T-helper 22 cell (primary cell): ENCODE results near the gene AQP2.
"Not testable (repeated sequence)": the region's sequence is repeated elsewhere in the genome, so short reads cannot be mapped to it uniquely, and the experiment has no call there.

ENCODE experiments used
- DNase-seq: peaks from one replicate; pipeline ENCODE4 v3.0.0-alpha.2; 2020; ENCODE audit warnings: low read depth

The AQP2 gene

DNA sequence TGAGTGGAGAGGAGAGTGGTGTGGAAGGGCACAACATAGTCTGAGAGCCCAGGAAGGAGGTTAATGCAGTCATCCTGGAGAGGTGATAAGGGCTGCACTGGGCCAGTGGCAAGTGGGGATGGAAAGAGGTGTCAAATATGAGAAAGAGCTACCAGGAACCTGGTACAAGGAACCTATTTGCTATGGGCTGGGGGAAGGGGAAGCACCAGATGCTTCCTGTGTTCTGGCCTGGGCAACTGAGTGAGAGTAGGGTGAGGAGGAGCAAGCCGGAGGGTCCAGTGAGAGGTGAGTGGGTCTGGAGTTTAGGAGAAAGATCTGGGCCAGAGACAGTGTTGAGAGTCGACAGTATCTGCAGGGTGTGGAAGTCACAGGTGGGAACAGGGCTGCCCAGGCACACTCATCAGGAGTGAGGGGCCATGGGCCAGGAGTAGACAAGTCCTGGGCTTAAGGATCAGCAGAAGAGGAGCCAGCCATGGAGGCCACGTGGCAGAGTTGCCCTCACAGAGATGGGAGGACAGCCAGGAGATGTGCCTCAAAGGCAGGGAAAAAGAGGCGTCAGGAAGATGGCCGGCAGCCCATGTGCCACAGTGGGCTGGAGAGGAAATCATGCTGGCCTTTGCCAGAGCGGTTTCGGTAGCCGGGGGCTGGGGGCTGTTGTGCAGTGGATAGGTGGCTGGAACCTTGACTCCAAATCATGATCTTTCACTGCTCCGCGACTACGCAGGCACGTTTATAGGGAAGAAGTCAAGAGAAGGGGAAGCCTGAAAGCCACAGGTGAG is 19.3 kb downstream of the AQP2 start:
- no peak for DNase-seq

DNA sequence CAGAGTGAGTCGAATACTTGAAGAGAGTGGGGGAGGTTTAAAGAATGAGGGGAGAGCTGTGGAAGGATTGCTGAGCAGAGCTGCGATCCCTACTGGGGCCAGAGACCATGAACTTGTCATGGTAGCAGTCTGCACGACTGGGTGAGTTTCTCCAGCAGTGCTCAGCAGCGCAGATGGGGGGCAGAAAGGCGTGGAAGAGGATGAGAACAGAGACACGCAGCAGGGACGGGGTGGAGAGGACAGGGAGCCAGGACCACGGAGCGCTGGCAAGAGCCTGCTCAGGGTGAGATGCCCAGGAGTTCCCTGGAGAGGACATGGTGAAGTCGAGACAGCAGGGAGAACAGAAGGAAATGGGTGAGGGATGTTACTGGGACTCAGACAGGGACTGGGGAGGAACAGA is 20.1 kb downstream of the AQP2 start:
- no peak for DNase-seq

DNA sequence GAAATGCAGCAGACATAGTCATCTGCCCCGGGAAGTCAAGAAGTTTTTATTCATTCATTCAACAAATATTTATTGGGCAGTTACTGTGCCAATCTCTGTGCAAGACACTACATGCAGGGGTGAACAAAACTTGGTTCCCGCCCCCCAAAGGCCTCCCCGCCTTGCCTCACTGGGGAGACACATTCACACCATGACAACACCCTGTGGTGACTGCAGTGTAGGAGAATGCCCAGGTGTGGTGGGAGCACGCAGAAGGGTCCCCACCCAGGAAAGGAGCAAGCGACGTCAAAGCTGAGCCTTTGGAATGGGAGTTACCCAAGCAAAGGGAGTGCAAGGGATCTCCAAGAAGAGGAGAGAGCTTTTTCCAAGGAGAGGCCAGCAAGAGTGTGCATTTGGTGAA is 20.6 kb downstream of the AQP2 start:
- DNase-seq = no peak

DNA sequence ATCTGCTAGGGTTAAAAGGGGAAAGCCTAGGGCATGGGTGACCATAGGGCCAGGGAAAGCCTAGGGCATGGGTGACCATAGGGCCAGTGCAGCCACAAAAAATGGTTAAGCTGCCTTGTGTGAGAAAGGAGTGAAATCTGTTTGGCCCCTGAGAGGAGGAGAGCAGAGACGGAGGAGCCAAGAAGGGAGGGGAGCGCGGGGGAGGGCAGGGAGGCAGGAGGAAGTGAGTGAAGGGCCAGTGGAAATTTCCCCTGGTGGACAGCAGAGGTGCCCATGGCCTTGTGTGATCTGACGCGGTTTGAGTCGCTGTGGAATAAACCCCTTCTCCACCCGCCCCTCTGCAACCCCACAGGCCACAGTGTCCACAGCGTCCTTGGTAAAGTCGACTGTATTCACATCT is 21.6 kb downstream of the AQP2 start:
- DNase-seq = no peak

DNA sequence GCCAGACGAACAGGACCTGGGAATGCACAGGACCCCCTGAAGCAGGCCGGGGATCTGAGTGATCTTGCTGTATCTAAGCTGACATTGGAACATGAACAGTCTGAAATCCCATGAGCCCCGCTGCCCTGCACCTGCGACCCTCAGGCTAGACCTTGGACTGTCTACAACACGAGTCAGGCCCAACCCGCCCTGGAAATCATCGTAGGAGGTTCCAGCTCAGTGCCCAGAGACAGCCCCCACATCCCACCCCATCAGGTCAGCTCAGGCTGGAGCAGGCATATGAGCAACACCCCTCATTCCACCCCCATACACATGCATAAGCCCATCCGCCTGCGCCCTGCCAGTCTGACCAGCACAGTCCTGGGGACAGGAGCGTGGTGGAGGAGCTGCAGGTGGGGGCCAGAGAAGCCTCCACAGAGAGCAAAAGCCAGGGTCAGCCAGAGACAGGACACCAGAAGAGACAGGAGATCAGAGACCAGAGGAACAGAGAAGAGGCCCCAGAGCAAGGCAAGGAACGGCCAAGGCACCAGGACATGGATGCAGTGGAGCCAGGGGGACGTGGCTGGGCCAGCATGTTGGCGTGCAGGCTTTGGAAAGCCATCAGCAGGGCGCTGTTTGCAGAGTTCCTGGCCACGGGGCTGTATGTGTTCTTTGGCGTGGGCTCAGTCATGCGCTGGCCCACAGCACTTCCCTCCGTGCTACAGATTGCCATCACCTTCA is 22.3 kb downstream of the AQP2 start, which contains the start of gene AQP6:
TSS of gene AQP6 (plus strand) at position 307 of the 720 bp plus-strand sequence. CDS start at position 534, 227 bp downstream.
- no peak for DNase-seq

DNA sequence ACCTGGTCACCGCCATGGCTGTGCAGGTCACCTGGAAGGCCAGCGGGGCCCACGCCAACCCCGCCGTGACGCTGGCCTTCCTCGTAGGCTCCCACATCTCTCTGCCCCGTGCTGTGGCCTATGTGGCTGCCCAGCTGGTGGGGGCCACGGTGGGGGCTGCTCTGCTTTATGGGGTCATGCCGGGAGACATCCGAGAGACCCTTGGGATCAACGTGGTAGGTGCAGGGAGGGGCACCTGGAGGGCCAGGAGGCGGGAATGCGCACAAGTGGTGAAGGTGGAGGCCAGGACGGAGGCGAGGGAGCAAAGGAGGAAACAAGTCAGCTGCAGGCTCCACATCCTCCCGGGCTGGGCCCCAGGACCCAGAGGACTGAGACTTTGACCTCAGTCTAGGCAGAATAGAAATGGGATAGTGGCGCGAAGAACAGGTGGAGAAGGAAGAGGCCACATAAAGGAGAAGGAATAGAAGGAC is 22.9 kb downstream of the AQP2 start:
- no peak for DNase-seq

DNA sequence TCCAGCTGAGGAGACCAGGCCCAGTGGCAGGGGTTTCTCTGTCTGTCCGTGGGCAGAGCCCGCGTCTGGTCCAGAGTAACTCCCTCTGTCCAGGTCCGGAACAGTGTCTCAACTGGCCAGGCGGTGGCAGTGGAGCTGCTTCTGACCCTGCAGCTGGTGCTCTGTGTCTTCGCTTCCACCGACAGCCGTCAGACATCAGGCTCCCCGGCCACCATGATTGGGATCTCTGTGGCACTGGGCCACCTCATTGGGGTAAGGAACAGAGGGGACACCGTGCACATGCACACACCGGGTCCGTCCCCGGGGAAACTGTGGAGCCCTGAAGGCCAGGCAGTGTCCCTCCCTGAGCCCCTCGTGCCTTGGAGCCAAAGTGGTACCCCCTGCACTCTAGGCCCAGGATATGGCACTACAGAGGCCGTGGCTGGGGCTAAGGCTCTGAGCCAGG is 23.7 kb downstream of the AQP2 start:
- no peak for DNase-seq

GRCh38 chr12:49974677-49975317 is 24.3 kb downstream of the AQP2 start:
- DNase-seq = no peak

- no peak for DNase-seq
Observed at GRCh38 chr12:49975318-49975761, 24.8 kb downstream of the AQP2 start.

- no peak for DNase-seq
Observed at GRCh38 chr12:49976557-49976956, 26.0 kb downstream of the AQP2 start.

- no peak for DNase-seq
Observed at GRCh38 chr12:49978125-49978524, 27.6 kb downstream of the AQP2 start.

DNA sequence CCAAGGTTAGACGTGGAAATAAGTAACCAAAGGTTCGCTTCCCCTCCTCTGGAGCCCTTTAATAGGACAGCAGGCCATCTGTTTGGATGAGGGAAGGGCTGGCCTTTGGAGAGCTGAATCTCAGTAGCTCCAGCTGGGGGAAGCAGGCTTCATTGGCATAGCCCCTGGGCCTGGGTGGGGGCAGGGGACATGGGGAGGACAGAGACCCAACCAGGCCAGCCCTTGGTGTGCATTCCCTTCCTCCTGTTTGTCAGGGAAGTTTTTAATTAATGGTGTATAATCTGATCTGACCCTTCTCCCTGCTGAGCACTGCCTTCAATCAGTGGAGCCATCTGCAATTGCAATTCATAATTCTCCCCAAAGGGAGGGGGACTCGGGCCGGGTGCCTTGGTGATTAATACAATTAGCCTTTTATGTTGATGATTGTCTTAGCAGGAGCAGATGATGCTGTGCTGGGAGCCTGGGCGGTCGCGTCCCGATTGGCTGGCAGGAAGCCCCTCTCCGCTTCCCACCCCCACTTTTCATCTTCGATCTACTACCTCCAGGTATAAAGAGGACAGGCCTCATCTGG is 28.6 kb downstream of the AQP2 start:
- no peak for DNase-seq

DNA sequence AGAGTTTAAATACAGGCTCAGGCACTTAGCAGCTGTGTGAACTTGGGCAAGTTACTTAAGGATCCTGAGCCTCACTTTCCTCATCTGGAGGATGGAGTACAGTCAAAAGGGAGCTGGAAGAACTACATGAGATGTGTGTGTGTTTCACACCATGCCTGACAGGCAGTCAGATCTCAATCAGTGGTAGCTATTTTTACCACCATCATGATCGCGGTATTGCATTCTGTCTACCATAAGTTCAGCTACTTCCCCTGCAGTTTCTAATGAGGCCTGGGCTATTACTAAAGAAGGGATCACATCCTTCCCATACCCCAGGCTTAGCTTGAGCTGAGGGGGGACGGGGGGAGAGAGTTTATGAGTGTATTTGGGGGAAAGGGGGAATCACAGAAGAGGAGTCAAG is 29.3 kb downstream of the AQP2 start:
- DNase-seq = no peak

DNA sequence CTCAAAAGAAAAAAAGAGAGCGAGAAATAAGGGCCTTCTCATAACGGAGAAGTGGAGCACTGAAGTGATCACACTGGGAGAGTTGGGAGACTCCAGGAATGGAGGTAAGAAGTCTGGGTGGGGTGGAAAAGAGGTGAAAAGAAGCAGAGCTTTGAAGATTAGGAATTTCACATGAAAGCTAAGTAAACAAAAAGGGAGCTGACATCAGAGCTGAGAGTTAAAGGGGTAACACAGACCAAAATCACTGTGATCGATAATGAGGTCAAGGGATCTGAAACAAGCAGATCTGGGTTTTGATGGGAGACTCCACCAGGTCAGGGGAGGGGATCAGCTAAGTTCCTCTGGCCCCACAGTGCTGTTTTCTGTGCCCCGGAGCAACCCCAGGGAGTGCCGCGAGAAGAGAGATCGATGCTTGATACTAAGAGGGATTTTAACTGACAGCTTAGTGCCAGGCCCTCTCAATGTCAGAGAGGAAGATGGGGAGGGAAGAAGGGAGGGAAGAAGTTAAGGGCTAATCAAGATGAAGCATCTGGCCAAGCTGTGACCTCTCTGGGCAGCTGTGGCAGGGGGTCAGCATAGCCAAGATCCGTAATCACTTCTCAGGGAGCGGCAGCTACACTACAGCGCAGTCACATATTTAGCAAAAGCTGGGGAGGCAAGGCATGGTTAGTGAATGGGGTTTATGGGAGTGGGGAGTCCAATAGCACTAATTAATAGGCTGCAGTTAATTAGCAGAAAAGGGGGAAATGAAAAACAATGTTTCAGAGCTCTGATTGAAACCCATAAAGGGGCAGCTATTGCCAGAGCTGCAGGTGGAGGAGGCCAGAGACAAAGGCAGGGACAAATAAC is 30.2 kb downstream of the AQP2 start:
- no peak for DNase-seq

- no peak for DNase-seq
Observed at GRCh38 chr12:49982246-49983087, 31.9 kb downstream of the AQP2 start.

- DNase-seq = no peak
Observed at GRCh38 chr12:49983892-49984291, 33.4 kb downstream of the AQP2 start.

GRCh38 chr12:49984476-49985359 is 34.2 kb downstream of the AQP2 start:
- DNase-seq = no peak

DNA sequence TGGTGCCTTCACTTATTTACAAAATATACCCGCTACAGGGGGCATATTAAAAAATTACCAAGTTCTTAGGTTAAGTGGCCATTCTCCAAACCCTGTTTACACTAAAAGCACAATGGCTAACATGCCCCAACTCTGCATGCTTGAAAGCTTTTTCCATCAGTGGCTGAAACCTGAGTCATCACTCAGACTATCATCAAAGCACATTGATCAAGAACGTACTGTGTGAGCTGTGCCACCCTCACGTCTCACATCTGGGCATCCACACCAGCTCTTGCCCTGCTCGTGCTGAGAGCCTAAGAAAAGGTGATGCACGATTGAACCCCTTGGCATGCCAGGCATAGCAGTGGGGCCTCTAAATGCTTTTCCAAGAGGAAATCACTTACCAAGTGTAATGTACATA is 35.4 kb downstream of the AQP2 start:
- DNase-seq = no peak

DNA sequence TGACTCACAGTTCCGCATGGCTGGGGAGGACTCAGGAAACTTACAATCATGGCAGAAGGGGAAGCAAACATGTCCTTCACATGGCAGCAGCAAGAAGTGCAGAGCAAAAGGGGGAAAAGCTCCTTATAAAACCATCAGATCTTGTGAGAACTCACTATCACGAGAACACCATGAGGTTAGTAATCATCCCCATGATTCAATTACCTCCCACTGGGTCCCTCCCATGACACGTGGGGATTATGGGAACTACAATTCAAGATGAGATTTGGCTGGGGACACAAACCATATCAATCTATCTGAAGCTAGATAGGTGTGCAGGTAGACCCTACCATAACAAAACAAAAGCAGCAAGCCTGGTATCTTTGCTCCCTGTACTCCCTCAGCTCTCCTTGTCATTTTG is 35.9 kb downstream of the AQP2 start:
- not testable (repeated sequence) for DNase-seq
